ENCODE results near the gene CTNNA2.

The CTNNA2 gene

DNA sequence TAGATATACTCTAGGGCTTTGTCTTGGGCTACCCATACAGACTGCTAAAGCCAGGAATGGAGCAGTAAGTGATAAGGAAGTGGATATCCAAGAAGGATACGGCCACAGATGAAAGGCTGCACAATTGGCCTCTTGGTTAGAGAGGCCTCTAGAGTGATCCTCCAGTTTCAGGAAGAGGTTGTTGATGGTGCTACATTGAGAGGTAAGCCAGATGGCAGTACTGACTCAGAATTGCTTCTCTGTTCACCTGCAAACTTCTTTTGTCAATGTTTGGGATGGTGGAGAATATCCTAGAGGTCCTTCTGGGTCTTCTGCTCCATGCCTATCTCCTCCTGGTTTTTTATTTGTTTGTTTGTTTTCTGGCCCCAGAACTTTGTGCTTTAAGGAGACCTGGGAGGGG is 1018.5 kb downstream of the CTNNA2 start:
- Histone ChIP-seq H3K27me3 (ENCODE audit: control insufficient read depth, insufficient read depth, low read length) (no peaks in the 10 kb centered on the region), H3K4me1 (ENCODE audit: control insufficient read depth, insufficient read depth, low read length) (no peaks in the 10 kb centered on the region), H3K9me3 (ENCODE audit: control insufficient read depth, low read length) (no peaks in the 10 kb centered on the region), H3K9ac (ENCODE audit: low read length) (no peak overlapping the region), H3K4me3 (ENCODE audit: low read length) (no peak overlapping the region), H3K36me3 (ENCODE audit: control insufficient read depth, insufficient read depth, low read length) (no peaks in the 10 kb centered on the region)

DNA sequence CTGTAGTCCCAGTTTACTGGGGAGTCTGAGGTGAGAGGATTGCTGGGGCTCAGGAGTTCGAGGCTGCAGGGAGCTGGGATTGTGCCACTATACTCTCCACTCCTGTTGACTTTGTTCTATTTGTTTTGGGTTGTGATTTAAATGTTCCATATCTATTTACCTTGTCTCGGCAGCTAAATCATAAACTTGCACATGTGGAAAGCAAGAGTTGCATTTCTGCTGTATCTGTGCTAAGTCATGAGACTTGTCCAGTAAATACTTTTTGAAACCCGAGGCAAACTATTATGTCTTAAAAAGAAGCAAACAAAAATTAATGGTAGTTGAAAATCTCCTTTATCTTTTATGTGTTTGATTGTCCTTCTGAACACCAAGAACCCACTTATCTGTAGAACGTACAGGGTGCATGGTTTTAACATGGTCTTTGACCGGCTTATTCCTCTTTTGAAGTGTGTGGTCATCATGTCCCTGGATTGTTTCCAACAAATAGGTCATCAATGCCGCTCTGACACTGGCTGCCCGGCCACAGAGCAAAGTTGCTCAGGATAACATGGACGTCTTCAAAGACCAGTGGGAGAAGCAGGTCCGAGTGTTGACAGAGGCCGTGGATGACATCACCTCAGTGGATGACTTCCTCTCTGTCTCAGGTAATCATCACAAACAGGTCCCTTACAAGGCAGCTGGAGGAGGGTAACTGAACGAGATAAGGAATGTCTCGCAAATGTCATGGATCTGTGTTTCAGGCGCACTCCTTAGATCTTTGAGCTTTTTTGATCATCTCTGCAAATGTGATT is 1032.8 kb downstream of the CTNNA2 start:
- Histone ChIP-seq H3K4me3 (ENCODE audit: low read length) (no peak overlapping the region), H3K4me1 (ENCODE audit: control insufficient read depth, insufficient read depth, low read length) (no peaks in the 10 kb centered on the region), H3K9ac (ENCODE audit: low read length) (no peak overlapping the region), H3K27me3 (ENCODE audit: control insufficient read depth, insufficient read depth, low read length) (no peaks in the 10 kb centered on the region), H3K36me3 (ENCODE audit: control insufficient read depth, insufficient read depth, low read length) (no peaks in the 10 kb centered on the region), H3K9me3 (ENCODE audit: control insufficient read depth, low read length) (no peaks in the 10 kb centered on the region)

DNA sequence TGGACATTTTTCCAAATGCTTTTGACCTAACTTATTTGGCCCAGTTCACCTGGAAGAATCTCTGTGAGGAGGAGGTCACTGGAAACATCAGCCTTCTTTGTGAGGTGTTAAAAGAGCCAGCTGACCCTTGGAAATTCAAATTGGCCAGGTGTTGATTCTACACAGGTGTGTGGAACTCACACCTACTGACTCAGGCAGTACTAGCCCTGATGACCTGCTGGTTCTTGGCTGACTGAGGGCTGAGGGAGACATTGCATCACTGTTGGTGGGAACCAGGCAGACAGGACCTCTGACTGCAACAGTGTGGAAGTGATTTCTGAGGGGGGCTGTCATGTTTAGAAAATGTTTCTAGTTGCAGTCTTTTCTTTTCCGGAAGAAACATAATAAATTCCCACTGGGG is 1033.9 kb downstream of the CTNNA2 start:
- Histone ChIP-seq H3K36me3 (ENCODE audit: control insufficient read depth, insufficient read depth, low read length) (no peaks in the 10 kb centered on the region), H3K27me3 (ENCODE audit: control insufficient read depth, insufficient read depth, low read length) (no peaks in the 10 kb centered on the region), H3K4me1 (ENCODE audit: control insufficient read depth, insufficient read depth, low read length) (no peaks in the 10 kb centered on the region), H3K9me3 (ENCODE audit: control insufficient read depth, low read length) (no peaks in the 10 kb centered on the region), H3K4me3 (ENCODE audit: low read length) (no peak overlapping the region), H3K9ac (ENCODE audit: low read length) (no peak overlapping the region)

DNA sequence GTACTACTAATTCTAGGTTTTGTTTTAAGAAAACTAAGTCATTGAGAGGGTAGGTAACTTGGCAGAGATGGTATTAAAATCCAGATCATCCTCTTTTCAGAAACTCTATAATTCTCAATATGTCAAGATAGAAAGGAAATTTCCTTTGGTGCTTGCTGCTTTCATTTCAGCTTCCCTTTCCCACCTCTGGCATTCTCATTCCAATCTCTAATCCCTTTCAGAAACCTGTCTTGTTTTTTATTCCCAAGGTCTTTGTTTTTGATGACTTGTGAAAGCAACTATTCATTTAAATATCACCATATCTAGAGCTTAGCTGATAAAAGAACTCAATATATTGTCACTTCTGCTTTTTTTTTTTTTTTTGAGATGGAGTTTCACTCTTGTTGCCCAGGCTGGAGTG is 1034.5 kb downstream of the CTNNA2 start:
- no peaks in the 10 kb centered on the region for H3K27me3 ChIP-seq (ENCODE audit: control insufficient read depth, insufficient read depth, low read length)
- H3K9ac ChIP-seq (ENCODE audit: low read length): no peak overlapping the region
- H3K36me3 ChIP-seq (ENCODE audit: control insufficient read depth, insufficient read depth, low read length): no peaks in the 10 kb centered on the region
- H3K9me3 ChIP-seq (ENCODE audit: control insufficient read depth, low read length): no peaks in the 10 kb centered on the region
- no peaks in the 10 kb centered on the region for H3K4me1 ChIP-seq (ENCODE audit: control insufficient read depth, insufficient read depth, low read length)
- no peak overlapping the region for H3K4me3 ChIP-seq (ENCODE audit: low read length)

DNA sequence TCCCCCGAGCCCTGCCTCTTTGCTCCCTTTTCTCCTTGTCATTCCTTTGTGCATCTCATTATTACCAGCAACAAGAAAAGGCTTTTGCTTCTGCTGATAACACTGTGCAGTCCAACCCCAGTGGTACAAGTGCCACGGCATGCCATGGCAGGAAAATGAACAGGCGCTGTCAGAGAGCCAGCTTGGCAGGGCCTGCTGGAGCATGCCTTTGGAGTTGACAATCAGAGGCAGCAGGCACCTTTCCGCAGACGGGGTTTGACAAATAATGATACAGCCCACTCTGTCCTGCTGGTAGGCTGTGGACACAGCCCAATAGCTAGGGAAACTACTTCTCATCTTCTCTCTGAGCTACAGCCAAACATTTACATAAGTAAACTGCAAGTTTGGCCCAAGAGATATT is 1035.6 kb downstream of the CTNNA2 start:
- H3K9me3 ChIP-seq (ENCODE audit: control insufficient read depth, low read length): no peaks in the 10 kb centered on the region
- no peaks in the 10 kb centered on the region for H3K27me3 ChIP-seq (ENCODE audit: control insufficient read depth, insufficient read depth, low read length)
- H3K4me1 ChIP-seq (ENCODE audit: control insufficient read depth, insufficient read depth, low read length): no peaks in the 10 kb centered on the region
- H3K9ac ChIP-seq (ENCODE audit: low read length): no peak overlapping the region
- H3K4me3 ChIP-seq (ENCODE audit: low read length): no peak overlapping the region
- no peaks in the 10 kb centered on the region for H3K36me3 ChIP-seq (ENCODE audit: control insufficient read depth, insufficient read depth, low read length)

DNA sequence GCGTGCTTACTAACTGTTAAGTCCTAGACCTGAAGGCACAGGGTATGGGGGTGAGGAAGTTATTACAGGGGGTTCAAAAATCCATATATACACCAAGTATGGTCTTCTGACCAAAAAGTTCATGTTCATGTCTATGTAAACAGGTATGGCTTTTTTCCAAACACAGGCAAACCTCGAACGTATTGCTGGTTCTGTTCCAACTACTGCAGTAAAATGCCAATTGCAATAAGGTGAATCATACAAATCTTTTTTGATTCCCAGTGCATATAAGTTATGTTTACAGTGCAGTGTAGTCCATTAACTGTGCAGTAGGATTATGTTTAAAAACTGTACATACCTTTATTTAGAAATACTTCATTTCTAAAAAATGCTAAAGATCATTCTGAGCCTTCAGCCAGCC is 1037.0 kb downstream of the CTNNA2 start:
- Histone ChIP-seq H3K9me3 (ENCODE audit: control insufficient read depth, low read length) (no peaks in the 10 kb centered on the region), H3K4me3 (ENCODE audit: low read length) (no peak overlapping the region), H3K4me1 (ENCODE audit: control insufficient read depth, insufficient read depth, low read length) (no peaks in the 10 kb centered on the region), H3K9ac (ENCODE audit: low read length) (no peak overlapping the region), H3K27me3 (ENCODE audit: control insufficient read depth, insufficient read depth, low read length) (no peaks in the 10 kb centered on the region), H3K36me3 (ENCODE audit: control insufficient read depth, insufficient read depth, low read length) (no peaks in the 10 kb centered on the region)

DNA sequence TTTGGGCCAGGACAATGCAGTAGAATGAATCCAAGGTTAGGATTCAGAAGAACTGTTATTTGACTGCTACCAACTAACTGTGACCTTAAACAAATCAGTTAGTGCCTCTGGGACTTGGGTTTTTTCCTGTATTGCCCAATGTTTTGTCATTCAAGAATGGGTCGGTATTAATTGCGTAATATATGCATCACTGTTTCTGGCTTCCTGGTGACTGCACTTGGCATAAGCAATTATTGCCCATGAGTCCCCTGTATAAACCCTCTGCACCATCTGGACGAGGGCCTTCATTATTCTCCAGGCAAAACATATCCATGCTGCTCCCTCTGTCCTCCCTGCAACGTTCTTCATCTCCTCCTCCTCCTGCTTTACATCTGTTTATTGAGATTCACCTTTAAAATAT is 1047.5 kb downstream of the CTNNA2 start:
- H3K27me3 ChIP-seq (ENCODE audit: control insufficient read depth, insufficient read depth, low read length): no peaks in the 10 kb centered on the region
- H3K4me1 ChIP-seq (ENCODE audit: control insufficient read depth, insufficient read depth, low read length): no peaks in the 10 kb centered on the region
- H3K36me3 ChIP-seq (ENCODE audit: control insufficient read depth, insufficient read depth, low read length): no peaks in the 10 kb centered on the region
- no peak overlapping the region for H3K4me3 ChIP-seq (ENCODE audit: low read length)
- H3K9me3 ChIP-seq (ENCODE audit: control insufficient read depth, low read length): no peaks in the 10 kb centered on the region
- H3K9ac ChIP-seq (ENCODE audit: low read length): no peak overlapping the region

DNA sequence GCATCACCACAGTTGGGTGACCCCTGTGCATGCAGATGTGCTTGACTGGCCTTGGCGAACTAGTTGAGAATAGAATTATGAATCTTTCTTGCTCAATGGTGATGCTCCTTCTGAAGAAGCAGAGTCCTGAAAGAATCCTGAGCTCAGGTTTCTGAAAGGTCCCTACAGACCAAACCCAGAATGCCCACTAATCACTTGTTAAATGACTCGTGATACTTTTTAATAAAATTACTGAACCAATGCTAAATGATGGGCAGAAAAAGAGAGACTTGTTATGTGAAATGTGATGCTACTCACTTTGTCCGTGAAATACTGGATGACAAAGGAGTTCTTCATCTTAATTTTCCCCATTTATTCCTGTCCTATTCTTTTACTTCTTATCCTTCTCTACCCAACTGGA is 1055.2 kb downstream of the CTNNA2 start:
- Histone ChIP-seq H3K36me3 (ENCODE audit: control insufficient read depth, insufficient read depth, low read length) (no peaks in the 10 kb centered on the region), H3K27me3 (ENCODE audit: control insufficient read depth, insufficient read depth, low read length) (no peaks in the 10 kb centered on the region), H3K9ac (ENCODE audit: low read length) (no peak overlapping the region), H3K9me3 (ENCODE audit: control insufficient read depth, low read length) (no peaks in the 10 kb centered on the region), H3K4me1 (ENCODE audit: control insufficient read depth, insufficient read depth, low read length) (no peaks in the 10 kb centered on the region), H3K4me3 (ENCODE audit: low read length) (no peak overlapping the region)

DNA sequence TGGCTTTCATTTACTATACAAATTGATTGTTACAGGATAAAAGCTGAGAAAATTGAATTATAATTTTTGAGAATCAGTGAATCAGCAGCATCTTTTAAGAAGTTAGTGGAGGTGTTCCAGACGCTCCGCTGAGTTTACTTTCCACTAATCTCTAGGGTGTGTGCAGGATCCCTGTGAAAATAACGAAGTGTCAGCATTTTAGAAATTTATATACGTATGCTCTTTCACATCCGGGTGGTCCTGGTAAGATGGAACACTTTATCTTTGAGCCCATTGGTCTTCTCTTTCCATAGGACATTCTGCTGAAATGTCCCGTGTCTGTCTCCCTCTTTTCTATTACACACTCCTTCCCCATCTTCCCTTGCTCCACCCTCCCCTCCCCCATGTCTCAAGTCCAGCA is 1060.3 kb downstream of the CTNNA2 start:
- Histone ChIP-seq H3K36me3 (ENCODE audit: control insufficient read depth, insufficient read depth, low read length) (no peaks in the 10 kb centered on the region), H3K27me3 (ENCODE audit: control insufficient read depth, insufficient read depth, low read length) (no peaks in the 10 kb centered on the region), H3K4me3 (ENCODE audit: low read length) (no peak overlapping the region), H3K4me1 (ENCODE audit: control insufficient read depth, insufficient read depth, low read length) (no peaks in the 10 kb centered on the region), H3K9ac (ENCODE audit: low read length) (no peak overlapping the region), H3K9me3 (ENCODE audit: control insufficient read depth, low read length) (no peaks in the 10 kb centered on the region)

DNA sequence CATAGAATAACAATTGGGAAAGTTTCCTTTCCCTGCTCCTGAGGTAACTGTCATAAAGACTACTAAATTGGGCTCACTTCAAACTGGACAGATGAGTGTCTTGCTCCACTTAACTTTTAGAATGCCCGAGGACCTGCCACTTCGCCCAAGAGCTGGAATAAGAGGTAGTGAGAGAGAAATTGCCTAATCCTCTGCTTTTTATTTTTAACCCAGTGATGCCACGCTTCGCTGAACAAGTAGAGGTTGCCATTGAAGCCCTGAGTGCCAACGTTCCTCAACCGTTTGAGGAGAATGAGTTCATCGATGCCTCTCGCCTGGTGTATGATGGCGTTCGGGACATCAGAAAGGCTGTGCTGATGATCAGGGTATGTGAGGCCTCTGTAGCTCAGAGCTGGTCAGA is 1061.1 kb downstream of the CTNNA2 start:
- H3K4me1 ChIP-seq (ENCODE audit: control insufficient read depth, insufficient read depth, low read length): no peaks in the 10 kb centered on the region
- H3K9me3 ChIP-seq (ENCODE audit: control insufficient read depth, low read length): no peaks in the 10 kb centered on the region
- H3K4me3 ChIP-seq (ENCODE audit: low read length): no peak overlapping the region
- H3K9ac ChIP-seq (ENCODE audit: low read length): no peak overlapping the region
- H3K36me3 ChIP-seq (ENCODE audit: control insufficient read depth, insufficient read depth, low read length): no peaks in the 10 kb centered on the region
- no peaks in the 10 kb centered on the region for H3K27me3 ChIP-seq (ENCODE audit: control insufficient read depth, insufficient read depth, low read length)

DNA sequence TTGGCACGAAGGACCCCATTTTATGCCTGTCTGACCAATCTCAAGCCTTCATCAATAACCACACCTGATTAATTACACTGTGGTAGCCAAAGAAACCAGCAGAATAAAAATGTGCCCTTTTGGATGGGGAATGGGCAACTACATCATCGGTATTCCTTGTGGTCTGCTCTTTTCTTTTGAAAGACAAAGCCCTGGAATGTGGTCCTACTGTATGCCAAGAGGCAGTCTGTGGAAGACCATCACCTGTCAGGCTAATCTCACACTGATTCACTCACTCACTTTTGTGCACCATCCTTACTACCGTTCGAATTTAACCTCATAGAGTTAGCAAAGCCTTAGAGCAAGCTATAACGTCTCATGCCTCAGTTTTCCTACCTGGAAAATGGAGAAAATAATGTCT is 1066.9 kb downstream of the CTNNA2 start:
- no peaks in the 10 kb centered on the region for H3K4me1 ChIP-seq (ENCODE audit: control insufficient read depth, insufficient read depth, low read length)
- H3K9me3 ChIP-seq (ENCODE audit: control insufficient read depth, low read length): no peaks in the 10 kb centered on the region
- H3K9ac ChIP-seq (ENCODE audit: low read length): no peak overlapping the region
- no peaks in the 10 kb centered on the region for H3K27me3 ChIP-seq (ENCODE audit: control insufficient read depth, insufficient read depth, low read length)
- no peak overlapping the region for H3K4me3 ChIP-seq (ENCODE audit: low read length)
- no peaks in the 10 kb centered on the region for H3K36me3 ChIP-seq (ENCODE audit: control insufficient read depth, insufficient read depth, low read length)

DNA sequence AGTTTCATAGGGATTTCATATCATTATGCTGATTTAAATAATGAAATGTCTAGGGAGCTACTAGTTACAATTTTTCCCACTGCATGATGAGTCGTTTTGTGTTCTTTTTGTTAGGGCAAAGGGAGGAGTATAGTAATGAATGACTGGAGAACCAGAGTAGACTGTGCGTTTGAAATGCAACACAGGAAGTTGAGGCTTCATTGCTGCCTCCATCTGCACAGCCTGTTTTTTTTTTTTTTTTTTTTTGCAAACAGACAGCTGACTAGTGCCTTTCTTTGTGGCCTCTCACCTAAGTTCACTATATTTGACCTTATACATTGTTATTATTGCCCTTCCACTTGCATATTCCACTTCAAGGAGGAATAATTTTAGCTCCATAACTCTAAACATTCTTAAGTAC is 1078.4 kb downstream of the CTNNA2 start:
- Histone ChIP-seq H3K4me1 (ENCODE audit: control insufficient read depth, insufficient read depth, low read length) (no peaks in the 10 kb centered on the region), H3K27me3 (ENCODE audit: control insufficient read depth, insufficient read depth, low read length) (no peaks in the 10 kb centered on the region), H3K36me3 (ENCODE audit: control insufficient read depth, insufficient read depth, low read length) (no peaks in the 10 kb centered on the region), H3K4me3 (ENCODE audit: low read length) (no peak overlapping the region), H3K9ac (ENCODE audit: low read length) (no peak overlapping the region), H3K9me3 (ENCODE audit: control insufficient read depth, low read length) (no peaks in the 10 kb centered on the region)

DNA sequence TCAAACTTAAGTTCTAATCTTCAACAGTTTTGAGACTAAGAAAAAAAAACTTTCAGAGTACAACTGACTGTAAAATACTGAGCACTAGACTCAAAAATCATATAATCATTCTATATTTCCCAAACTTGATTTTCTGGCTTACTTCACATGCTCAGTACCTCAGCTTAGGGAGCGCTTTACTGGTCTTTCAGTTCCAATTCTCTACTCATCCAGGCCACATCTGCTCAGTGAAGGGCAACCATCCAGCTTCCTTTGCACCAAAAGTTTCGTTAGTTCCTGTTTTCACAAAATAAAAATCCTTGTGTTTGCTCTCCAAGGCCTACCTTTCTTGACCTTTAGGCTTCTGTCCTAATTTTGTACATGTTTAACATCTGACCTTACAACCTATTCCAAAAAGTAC is 1079.3 kb downstream of the CTNNA2 start:
- Histone ChIP-seq H3K9me3 (ENCODE audit: control insufficient read depth, low read length) (no peaks in the 10 kb centered on the region), H3K9ac (ENCODE audit: low read length) (no peak overlapping the region), H3K4me1 (ENCODE audit: control insufficient read depth, insufficient read depth, low read length) (no peaks in the 10 kb centered on the region), H3K36me3 (ENCODE audit: control insufficient read depth, insufficient read depth, low read length) (no peaks in the 10 kb centered on the region), H3K4me3 (ENCODE audit: low read length) (no peak overlapping the region), H3K27me3 (ENCODE audit: control insufficient read depth, insufficient read depth, low read length) (no peaks in the 10 kb centered on the region)

Measured in mucosa of stomach (tissue), 1 donor.